Activated T-cell treated with anti-CD3 and anti-CD28 coated beads, Interleukin-2, amount 50 U/mL, for 48 hours (primary cell): ENCODE results near the gene APEX1.

Source experiments
- DNase-seq, 2 experiments: peaks; one replicate each; pipeline ENCODE4 v3.0.0-alpha.2; 2020

APEX1 gene

GRCh38 chr14:20454516-20455354 lies at the start of gene APEX1, which contains the start of gene OSGEP:
Gene APEX1 (plus strand): TSS chr14:20455226. CDS start chr14:20455646, 420 bp downstream.
Gene OSGEP (minus strand): TSS chr14:20454812. CDS start chr14:20454683, 129 bp downstream.
- DNase-seq = peak; percentile 97 to 98

- DNase-seq = no peak
Measured at GRCh38 chr14:20409226-20409625, 45.8 kb upstream of the APEX1 start.

DNA sequence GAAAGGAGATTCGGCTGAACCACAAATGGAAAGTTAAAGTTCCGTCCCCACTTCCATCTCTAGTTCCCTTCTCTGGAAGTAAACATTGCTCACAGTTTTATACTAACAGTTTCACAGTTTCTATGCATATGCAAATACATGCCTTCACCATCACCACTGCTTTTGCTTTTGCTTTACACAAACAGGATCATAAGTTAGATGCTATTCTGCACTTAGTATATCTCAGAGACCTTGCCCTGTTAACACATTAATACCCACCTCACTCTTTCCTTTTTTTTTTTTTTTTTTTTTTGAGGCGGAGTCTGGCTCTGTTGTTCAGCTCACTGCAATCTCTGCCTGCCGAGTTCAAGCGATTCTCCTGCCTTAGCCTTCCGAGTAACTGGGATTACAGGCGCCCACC lies 42.6 kb upstream of the APEX1 start:
- DNase-seq = no peak

GRCh38 chr14:20412876-20413743 lies 41.9 kb upstream of the APEX1 start, which contains the start of gene TEP1:
Gene TEP1 (minus strand): TSS chr14:20413501. CDS start chr14:20408439, 5,062 bp downstream.
- DNase-seq = peak; percentile 83 to 88

DNA sequence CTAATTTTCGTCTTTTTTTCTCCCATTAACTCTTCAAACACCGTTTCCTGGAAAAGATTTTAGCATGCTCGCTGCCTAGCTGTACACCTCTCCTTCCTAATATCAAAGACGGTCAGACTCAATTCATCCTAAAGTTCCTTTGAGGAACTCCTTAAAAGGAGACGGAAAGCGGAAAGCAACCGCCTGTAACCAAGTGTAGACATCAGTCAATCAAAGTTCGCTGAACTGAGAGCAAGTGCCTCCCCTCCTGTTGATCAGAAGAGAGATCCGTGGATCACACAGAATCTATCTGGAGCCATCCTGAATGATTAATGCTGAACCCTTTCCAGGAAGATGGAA lies 41.3 kb upstream of the APEX1 start:
- DNase-seq = peak in 1 of 2 experiments; percentile 35

GRCh38 chr14:20415782-20416206 lies 39.2 kb upstream of the APEX1 start:
- peak in 1 of 2 experiments; percentile 31 for DNase-seq

GRCh38 chr14:20416223-20416622 lies 38.8 kb upstream of the APEX1 start:
- DNase-seq = no peak

DNA sequence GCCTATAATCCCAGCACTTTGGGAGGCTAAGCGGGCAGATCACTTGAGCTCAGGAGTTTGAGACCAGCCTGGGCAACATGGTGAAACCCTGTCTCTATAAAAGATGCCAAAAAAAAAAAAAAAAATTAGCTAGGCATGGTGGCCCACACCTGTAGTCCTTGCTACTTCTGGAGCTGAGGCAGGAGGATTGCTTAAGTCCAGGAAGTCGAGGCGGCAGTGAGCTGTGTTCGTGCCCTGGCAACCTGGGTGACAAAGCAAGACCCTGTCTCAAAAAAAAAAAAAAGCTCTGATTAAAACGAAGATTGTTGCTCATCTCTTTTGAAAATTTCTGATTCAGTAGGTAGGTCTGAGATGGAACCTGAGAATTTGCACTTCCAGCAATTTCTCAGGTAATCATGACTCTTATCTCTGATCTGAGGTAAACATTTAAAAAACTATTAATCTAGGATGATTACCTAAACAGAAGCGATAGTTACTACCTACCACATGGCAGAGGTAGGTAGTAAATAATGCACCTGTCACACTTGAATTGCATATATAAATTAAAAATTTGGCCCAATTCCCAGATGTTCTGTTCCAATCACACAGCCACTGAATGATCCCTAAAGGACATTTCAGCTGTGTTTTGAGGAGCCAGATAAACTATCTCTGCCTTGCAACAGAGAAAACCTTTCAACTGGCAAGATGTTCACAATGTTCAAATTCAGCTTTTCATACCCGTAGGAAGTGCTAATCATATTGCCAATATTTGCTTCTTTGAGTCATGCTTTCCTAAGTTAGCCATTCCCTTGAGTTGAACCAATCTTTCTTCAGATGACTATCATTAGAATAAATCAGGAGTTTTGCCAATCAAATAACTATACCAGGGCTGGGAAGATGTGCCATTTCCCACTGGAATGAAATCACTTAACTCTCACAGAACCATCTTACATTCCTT lies 37.5 kb upstream of the APEX1 start:
- DNase-seq = no peak

DNA sequence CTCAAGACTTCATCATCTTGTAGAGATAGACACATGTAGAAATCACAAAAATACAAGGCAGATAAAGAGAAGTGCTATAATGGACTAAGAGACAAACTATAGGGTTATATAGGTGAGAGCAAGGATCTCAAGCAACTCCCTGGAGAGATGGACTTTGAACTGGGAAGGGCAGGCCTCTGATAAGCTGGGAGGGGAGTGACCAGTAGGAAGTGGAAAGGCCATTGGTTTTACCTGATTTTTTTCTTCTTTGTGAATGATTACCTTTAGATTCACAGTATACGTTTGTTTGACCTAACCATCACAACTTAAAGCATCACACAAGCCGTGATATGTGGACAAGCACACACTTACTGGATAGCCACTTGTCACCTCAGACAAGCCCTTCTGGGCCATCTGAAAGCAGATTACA lies 36.5 kb upstream of the APEX1 start:
- DNase-seq = no peak

GRCh38 chr14:20419419-20419818 lies 35.6 kb upstream of the APEX1 start:
- DNase-seq = no peak

DNA sequence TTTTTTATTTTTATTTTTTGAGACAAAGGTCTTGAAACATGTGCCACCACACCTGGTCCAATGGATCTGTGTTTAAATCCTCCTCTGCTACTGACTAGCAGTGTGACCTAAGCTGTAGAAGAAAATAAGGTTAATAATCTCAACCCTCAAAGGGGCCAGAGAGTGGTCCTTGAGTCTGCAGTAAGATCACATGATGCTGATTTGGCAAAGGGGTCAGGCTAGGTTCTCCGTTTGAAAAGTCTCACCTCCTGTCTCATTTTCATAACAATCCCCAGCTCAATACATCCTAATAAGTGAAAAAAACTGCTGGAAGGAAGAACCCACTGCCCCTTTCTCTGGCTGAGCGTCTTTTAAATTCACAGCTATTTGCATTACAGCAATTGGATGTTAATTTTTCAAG lies 33.8 kb upstream of the APEX1 start:
- DNase-seq = no peak

DNA sequence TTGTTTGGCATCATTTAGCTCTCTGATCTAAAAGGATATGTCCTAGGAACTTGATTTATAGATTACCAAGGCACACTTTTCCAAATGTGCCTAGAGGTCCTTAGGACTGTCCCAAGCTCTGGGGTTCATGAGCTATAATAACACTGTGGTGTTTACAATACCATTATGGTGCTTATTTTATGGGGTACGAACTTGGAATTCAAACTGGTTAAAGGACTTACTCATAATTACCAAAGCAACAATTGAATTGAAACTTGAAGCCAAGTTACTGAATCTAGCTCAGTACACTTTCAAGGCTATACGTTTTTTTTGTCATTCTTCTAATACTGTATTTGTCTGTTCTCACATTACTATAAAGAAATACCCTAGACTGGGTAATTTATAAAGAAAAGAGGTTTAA lies 32.1 kb upstream of the APEX1 start:
- DNase-seq = no peak

DNA sequence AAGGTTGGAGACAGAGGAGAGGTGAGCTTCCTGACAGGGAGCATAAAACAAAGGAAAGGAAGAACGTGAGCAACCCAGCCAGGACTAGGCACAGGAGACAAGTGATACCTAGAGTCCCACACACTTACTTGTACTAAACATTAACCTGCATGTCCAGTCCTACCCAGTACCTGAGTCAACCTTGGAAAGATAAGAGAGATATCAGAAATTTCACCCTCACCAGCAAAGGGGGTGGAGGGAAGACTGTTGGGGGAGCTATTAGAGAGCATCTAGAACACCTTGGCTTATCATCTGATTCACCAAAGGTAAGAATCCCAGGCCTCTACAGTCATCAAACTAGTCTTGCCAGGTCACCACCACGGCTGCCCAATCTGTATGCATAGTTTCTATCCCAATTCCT lies 30.2 kb upstream of the APEX1 start:
- no peak for DNase-seq

GRCh38 chr14:20427231-20428009 lies 27.6 kb upstream of the APEX1 start:
- DNase-seq = no peak

GRCh38 chr14:20428010-20428365 lies 27.0 kb upstream of the APEX1 start:
- peak; percentile 35 for DNase-seq

GRCh38 chr14:20428802-20429201 lies 26.2 kb upstream of the APEX1 start:
- DNase-seq = peak; percentile 25

GRCh38 chr14:20429801-20430669 lies 25.0 kb upstream of the APEX1 start:
- peak in 1 of 2 experiments; percentile 29 for DNase-seq

- no peak for DNase-seq
Measured at GRCh38 chr14:20434701-20435581, 20.1 kb upstream of the APEX1 start.

DNA sequence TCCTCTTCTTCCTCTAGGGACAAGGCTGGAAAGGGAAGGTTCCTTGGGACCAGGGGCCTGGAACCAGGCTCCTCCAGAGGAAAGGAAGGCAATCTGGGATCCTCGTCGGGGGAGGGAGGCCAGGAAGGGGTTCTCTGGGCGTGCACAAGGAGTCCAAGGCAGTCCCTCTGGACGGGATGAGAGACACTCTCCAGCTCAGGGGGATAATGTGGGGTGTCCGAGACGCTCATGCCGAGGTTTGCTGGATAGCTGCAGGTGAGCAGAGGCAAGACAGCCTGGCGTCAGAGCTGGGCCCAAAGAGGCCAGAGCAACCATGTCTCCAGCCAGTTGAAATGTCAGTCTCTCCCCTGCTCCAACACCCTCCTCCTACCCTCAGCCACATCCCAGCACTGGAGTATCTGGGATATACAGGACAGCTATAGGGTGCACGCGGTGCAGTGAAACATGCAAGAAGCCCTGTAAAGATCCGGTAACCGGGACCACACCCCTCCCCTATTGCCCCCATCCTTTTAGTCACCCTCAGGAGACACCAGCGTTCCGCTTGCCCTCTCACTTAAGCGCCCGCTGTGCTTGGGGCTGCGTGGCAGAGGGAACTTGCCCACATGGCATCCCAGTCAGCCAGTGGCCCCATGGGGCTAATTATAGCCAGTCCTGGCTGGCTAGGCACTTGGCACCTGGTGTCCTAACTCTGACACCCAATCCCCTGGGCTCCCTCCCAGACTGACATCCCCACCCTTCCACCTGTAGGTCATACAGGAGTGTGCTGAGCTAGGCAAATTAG lies 19.3 kb upstream of the APEX1 start, which contains the start of gene KLHL33:
KLHL33 (minus strand) TSS at position 585 of the 781 bp plus-strand sequence; CDS start at position 230, 355 bp downstream.
- no peak for DNase-seq
